Liver (tissue), 9 donors: ENCODE results near the gene ABCC1. TPM values are rescaled to one million over a fixed set of nuclear protein-coding genes. Genes with fewer than 3 reads are reported as not detected.

ENCODE experiments used
- DNase-seq: peaks from one replicate; pipeline ENCODE4 v3.0.0-alpha.2; 2017; ENCODE audit warnings: low spot score
- H3K27ac ChIP-seq, 2 donors: one replicate each; pipeline ENCODE4 v1.7.0; 2013; ENCODE audit warnings: inconsistent platforms in 2 of 2, low read length in 2 of 2, control low read depth in 1 of 2, low read depth in 1 of 2, mild to moderate bottlenecking in 1 of 2
- H3K27me3 ChIP-seq, 4 donors: one replicate each; pipeline versions ENCODE4 v1.6.1 to v1.7.0; 2013; ENCODE audit warnings: low read length in 3 of 4, inconsistent platforms in 1 of 4, mild to moderate bottlenecking in 1 of 4, moderate library complexity in 1 of 4; ENCODE audit not compliant: control insufficient read depth in 4 of 4, insufficient read depth in 4 of 4
- H3K36me3 ChIP-seq, 4 donors: one replicate each; pipeline versions ENCODE4 v1.6.1 to v1.7.0; 2013; ENCODE audit warnings: low read length in 3 of 4, mild to moderate bottlenecking in 3 of 4, low read depth in 1 of 4, moderate library complexity in 1 of 4; ENCODE audit not compliant: control insufficient read depth in 4 of 4, insufficient read depth in 3 of 4
- H3K4me1 ChIP-seq, 4 donors: one replicate each; pipeline versions ENCODE4 v1.6.1 to v1.7.0; 2013; ENCODE audit warnings: low read length in 3 of 4, mild to moderate bottlenecking in 3 of 4, moderate library complexity in 1 of 4; ENCODE audit not compliant: control insufficient read depth in 4 of 4, insufficient read depth in 4 of 4
- H3K4me3 ChIP-seq, 3 donors: one replicate each; pipeline versions ENCODE4 v1.6.1 to v1.7.0; 2013; ENCODE audit warnings: low read length in 3 of 3, control low read depth in 1 of 3, low read depth in 1 of 3, mild to moderate bottlenecking in 1 of 3
- H3K9ac ChIP-seq, 2 donors: one replicate each; pipeline ENCODE4 v1.7.0; 2013; ENCODE audit warnings: low read length in 2 of 2, mild to moderate bottlenecking in 2 of 2, moderate library complexity in 2 of 2, control low read depth in 1 of 2, low read depth in 1 of 2
- H3K9me3 ChIP-seq, 4 donors: one replicate each; pipeline versions ENCODE4 v1.6.1 to v1.7.0; 2013; ENCODE audit warnings: low read length in 3 of 4; ENCODE audit not compliant: control insufficient read depth in 4 of 4
- ATF3 ChIP-seq: IDR thresholded peaks from 2 replicates; pipeline ENCODE4 v1.6.1; 2016; ENCODE audit warnings: antibody characterized with exemption
- CTCF ChIP-seq: fragments of 150-350 bp; IDR thresholded peaks from 2 replicates; pipeline ENCODE4 v1.5.1; 2017; ENCODE audit warnings: improper control_type of control experiment, low read depth, low read length; ENCODE audit not compliant: missing input control
- EGR1 ChIP-seq, 2 donors: IDR thresholded peaks; 2 replicates each; pipeline ENCODE4 v1.6.1; 2016 to 2018; ENCODE audit warnings: antibody characterized with exemption in 2 of 2, low read depth in 2 of 2
- FOXA1 ChIP-seq: IDR thresholded peaks from 2 replicates; pipeline ENCODE4 v1.6.1; 2016; ENCODE audit warnings: antibody characterized with exemption
- FOXA2 ChIP-seq: IDR thresholded peaks from 2 replicates; pipeline ENCODE4 v1.6.1; 2016; ENCODE audit warnings: antibody characterized with exemption
- GABPA ChIP-seq, 2 donors: IDR thresholded peaks in 1 of 2; conservative IDR thresholded peaks in 1 of 2; 2 replicates each; pipeline ENCODE4 v1.6.1; 2016; ENCODE audit warnings: antibody characterized with exemption in 2 of 2, mild to moderate bottlenecking in 1 of 2, moderate library complexity in 1 of 2
- HNF4A ChIP-seq, 2 donors: conservative IDR thresholded peaks; 2 replicates each; pipeline ENCODE4 v1.6.1; 2016; ENCODE audit warnings: antibody characterized with exemption in 2 of 2, mild to moderate bottlenecking in 2 of 2
- HNF4G ChIP-seq: IDR thresholded peaks from 2 replicates; pipeline ENCODE4 v1.6.1; 2016; ENCODE audit warnings: antibody characterized with exemption
- JUND ChIP-seq, 2 donors: IDR thresholded peaks; 2 replicates each; pipeline ENCODE4 v1.6.1; 2016; ENCODE audit warnings: antibody characterized with exemption in 2 of 2
- MAX ChIP-seq: IDR thresholded peaks from 2 replicates; pipeline ENCODE4 v1.6.1; 2016; ENCODE audit warnings: antibody characterized with exemption
- NR2F2 ChIP-seq: IDR thresholded peaks from 2 replicates; pipeline ENCODE4 v1.6.1; 2016; ENCODE audit warnings: antibody characterized with exemption
- RAD21 ChIP-seq, 2 donors: IDR thresholded peaks; 2 replicates each; pipeline ENCODE4 v1.6.1; 2016; ENCODE audit warnings: antibody characterized with exemption in 2 of 2, mild to moderate bottlenecking in 2 of 2
- REST ChIP-seq: IDR thresholded peaks from 2 replicates; pipeline ENCODE4 v1.6.1; 2016; ENCODE audit warnings: antibody characterized with exemption, mild to moderate bottlenecking
- RXRA ChIP-seq, 2 donors: IDR thresholded peaks; 2 replicates each; pipeline ENCODE4 v1.6.1; 2017 to 2018; ENCODE audit warnings: antibody characterized with exemption in 2 of 2, mild to moderate bottlenecking in 1 of 2
- SP1 ChIP-seq: IDR thresholded peaks from 2 replicates; pipeline ENCODE4 v1.6.1; 2018; ENCODE audit warnings: antibody characterized with exemption, mild to moderate bottlenecking
- TAF1 ChIP-seq: conservative IDR thresholded peaks from 2 replicates; pipeline ENCODE4 v1.6.1; 2016; ENCODE audit warnings: antibody characterized with exemption, mild to moderate bottlenecking
- YY1 ChIP-seq: IDR thresholded peaks from 2 replicates; pipeline ENCODE4 v1.6.1; 2016; ENCODE audit warnings: antibody characterized with exemption, mild to moderate bottlenecking
- ZBTB33 ChIP-seq: IDR thresholded peaks from 2 replicates; pipeline ENCODE4 v1.6.1; 2016; ENCODE audit warnings: antibody characterized with exemption
- WGBS: extraction: QIAGEN DNeasy Blood & Tissue Kit; methylation state at CpG from one replicate; pipeline ENCODE4 v1.1.7; 2013; 5-methylcytosine and 5-hydroxymethylcytosine counted together
- polyA plus RNA-seq, 2 donors: library from polyadenylated mRNA; stranded (reverse) in 1 of 2; unstranded in 1 of 2; fragments of 200-250 nt in 1 of 2; fragments of >200 nt in 1 of 2; fragmentation: Nextera tagmentation in 1 of 2; extraction: Ambion mirVana in 1 of 2; gene quantifications; one replicate each; pipeline versions ENCODE4 v1.2.1 to v1.2.3, GENCODE V29; 2013 to 2015
- total RNA-seq, 2 donors: library from RNA; depleted of rRNA; stranded (reverse); fragments of >200 nt; gene quantifications; one replicate each; pipeline ENCODE4 v1.2.3, GENCODE V29; 2014
- donor health status: healthy.
- donor health status: healthy.
- donor health status: healthy.
- donor health status: healthy.
- donor health status: healthy.

ABCC1 gene
- total and polyA plus RNA-seq, 4 donors: 0.85 to 7.7 (median 4.2) TPM

- DNase-seq: no peak
- Histone ChIP-seq H3K9me3 (peaks cover 1 to 7% (median 4%) of the 10 kb centered on the region in 4 donors), H3K27ac (no peak overlapping the region), H3K9ac (no peak overlapping the region), H3K36me3 (no peaks in the 10 kb centered on the region), H3K4me3 (no peak overlapping the region), H3K27me3 (peaks cover 0 to 2% (median 0%) of the 10 kb centered on the region in 4 donors), H3K4me1 (no peaks in the 10 kb centered on the region)
- 75% methylated on average over 5 of the region's 5 CpGs for WGBS
- TF ChIP-seq HNF4G: no peak
- TF ChIP-seq FOXA2: no peak
- TF ChIP-seq MAX: no peak
- TF ChIP-seq NR2F2: no peak
- TF ChIP-seq JUND (IDR thresholded peaks at IDR 0.05): no peak
- no peak for TF ChIP-seq EGR1 (IDR thresholded peaks at IDR 0.05; ENCODE audit: low read depth in 2 of 2)
- no peak for TF ChIP-seq RAD21 (IDR thresholded peaks at IDR 0.05)
- no peak for TF ChIP-seq ZBTB33
- TF ChIP-seq REST: no peak
- TF ChIP-seq SP1: no peak
- no peak for TF ChIP-seq YY1
Measured at GRCh38 chr16:15975172-15975571, 25.8 kb downstream of the ABCC1 start.

- H3K4me3 ChIP-seq: no peak overlapping the region
- peaks cover 3 to 7% (median 5%) of the 10 kb centered on the region in 4 donors for H3K9me3 ChIP-seq
- no peak for TF ChIP-seq RXRA (IDR thresholded peaks at IDR 0.05)
- TF ChIP-seq JUND (IDR thresholded peaks at IDR 0.05): no peak
- TF ChIP-seq REST: no peak
- TF ChIP-seq GABPA (IDR thresholded peaks at IDR 0.05 in 1 of 2, conservative IDR thresholded peaks at IDR 0.05 in 1 of 2): no peak
- TF ChIP-seq ATF3: no peak
- no peak for TF ChIP-seq FOXA1
- TF ChIP-seq YY1: no peak
- no peak for TF ChIP-seq TAF1
- no peak for TF ChIP-seq EGR1 (IDR thresholded peaks at IDR 0.05; ENCODE audit: low read depth in 2 of 2)
- TF ChIP-seq FOXA2: no peak
- TF ChIP-seq CTCF: no peak
- TF ChIP-seq SP1: no peak
- TF ChIP-seq HNF4A (conservative IDR thresholded peaks at IDR 0.05): no peak
- TF ChIP-seq MAX: no peak
- H3K4me1 ChIP-seq: no peaks in the 10 kb centered on the region
- DNase-seq: no peak
- peaks cover 0 to 2% (median 0%) of the 10 kb centered on the region in 4 donors for H3K27me3 ChIP-seq
- H3K36me3 ChIP-seq: no peaks in the 10 kb centered on the region
- 65% methylated on average over 5 of the region's 5 CpGs for WGBS
- no peak overlapping the region for H3K9ac ChIP-seq
- H3K27ac ChIP-seq: peak overlapping the region in 1 of 2 donors; percentile 20
Measured at GRCh38 chr16:15976225-15976812, 26.9 kb downstream of the ABCC1 start.
